ENCODE measurements around the gene EIF3M. TPM values are rescaled to one million over a fixed set of nuclear protein-coding genes. Genes with fewer than 3 reads are reported as not detected.

EIF3M gene
- total RNA-seq, 1 donor, result 279 TPM

- no peak for DNase-seq (ENCODE audit: low read depth)
- TF ChIP-seq CTCF (IDR thresholded peaks at IDR 0.05; ENCODE audit: insufficient read depth, low read depth, low read length), result no peak
- H3K4me3 ChIP-seq (ENCODE audit: low read depth, low read length), result no peak overlapping the region
Observed at GRCh38 chr11:32643526-32643925, 59.9 kb downstream of the EIF3M start.

Other genes starting within 250 kb of the EIF3M start
- gene WT1, start 148.3 kb upstream of the EIF3M start, total RNA-seq, result 5.8 and 16.4 TPM in 2 replicates
- not detected in 2 replicates for gene CCDC73, start 210.8 kb downstream of the EIF3M start, total RNA-seq
- gene PRRG4, start 246.1 kb downstream of the EIF3M start, total RNA-seq, result under 0.01 TPM in 2 replicates

Data from fibroblast of villous mesenchyme (primary cell).